GM12878 (cell line): ENCODE data around the gene PRPS2.

Source experiments
- ATF7 ChIP-seq: fragments of 450-650 bp; IDR thresholded peaks from 2 replicates; pipeline ENCODE4 v1.6.1; 2016; ENCODE audit warnings: low read depth, mild to moderate bottlenecking
- BACH1 ChIP-seq: fragments of 450-650 bp; IDR thresholded peaks from 2 replicates; pipeline ENCODE4 v1.6.1; 2017; ENCODE audit warnings: mild to moderate bottlenecking, borderline replicate concordance
- CTCF ChIP-seq, 3 experiments: IDR thresholded peaks in 2 of 3; conservative IDR thresholded peaks in 1 of 3; 2 replicates each; pipeline ENCODE4 v1.5.1; 2011; ENCODE audit warnings: low read depth in 3 of 3, low read length in 3 of 3, mild to moderate bottlenecking in 3 of 3, control low read depth in 2 of 3, moderate library complexity in 2 of 3, inconsistent platforms in 1 of 3, mixed read lengths in 1 of 3; ENCODE audit not compliant: control insufficient read depth in 2 of 3, insufficient read depth in 1 of 3; ENCODE audit errors: extremely low read depth in 1 of 3
- EP300 ChIP-seq, 2 experiments: fragments of 150-350 bp in 1 of 2; IDR thresholded peaks; 2 replicates each; pipeline ENCODE4 v1.6.1; 2011 to 2012; ENCODE audit warnings: low read depth in 2 of 2, low read length in 2 of 2, borderline replicate concordance in 1 of 2, improper control_type of control experiment in 1 of 2, inconsistent platforms in 1 of 2; ENCODE audit not compliant: control insufficient read depth in 1 of 2
- MAX ChIP-seq: IDR thresholded peaks from 2 replicates; pipeline ENCODE4 v1.6.1; 2012; ENCODE audit warnings: low read depth, low read length, improper control_type of control experiment
- POLR2A ChIP-seq: IDR thresholded peaks from 2 replicates; pipeline ENCODE4 v1.6.1; 2011; ENCODE audit warnings: low read depth, mild to moderate bottlenecking, low read length
- POLR2AphosphoS5 ChIP-seq: IDR thresholded peaks from 2 replicates; pipeline ENCODE4 v1.6.1; 2011; ENCODE audit warnings: mild to moderate bottlenecking, low read length, inconsistent platforms
- PRDM15 ChIP-seq: fragments of 450-650 bp; formaldehyde crosslinking; IDR thresholded peaks from 2 replicates; pipeline ENCODE4 v1.4.0; 2020; ENCODE audit warnings: mild to moderate bottlenecking, moderate library complexity
- RAD21 ChIP-seq: IDR thresholded peaks from 2 replicates; pipeline ENCODE4 v1.6.1; 2011; ENCODE audit warnings: mild to moderate bottlenecking, low read depth, low read length, moderate library complexity; ENCODE audit not compliant: insufficient read depth
- SMC3 ChIP-seq: IDR thresholded peaks from 2 replicates; pipeline ENCODE4 v1.6.1; 2011; ENCODE audit warnings: low read length, improper control_type of control experiment, borderline replicate concordance
- SUPT20H ChIP-seq: IDR thresholded peaks from 2 replicates; pipeline ENCODE4 v1.6.1; 2011; ENCODE audit warnings: low read depth, mild to moderate bottlenecking, low read length, moderate library complexity, borderline replicate concordance; ENCODE audit not compliant: control insufficient read depth
- TAF1 ChIP-seq: IDR thresholded peaks from 2 replicates; pipeline ENCODE4 v1.6.1; 2011; ENCODE audit warnings: mild to moderate bottlenecking, low read depth, low read length, borderline replicate concordance
- USF2 ChIP-seq: IDR thresholded peaks from 2 replicates; pipeline ENCODE4 v1.6.1; 2011; ENCODE audit warnings: low read depth, low read length, improper control_type of control experiment, borderline replicate concordance
- YY1 ChIP-seq: IDR thresholded peaks from 2 replicates; pipeline ENCODE4 v1.6.1; 2011; ENCODE audit warnings: low read depth, mild to moderate bottlenecking, low read length

GRCh38 chrX:12767856-12768255 is 23.4 kb upstream of the PRPS2 start:
- TF ChIP-seq POLR2A = no peak
- TF ChIP-seq EP300 (IDR thresholded peaks at IDR 0.05; ENCODE audit: borderline replicate concordance in 1 of 2, control insufficient read depth in 1 of 2, low read depth in 2 of 2, low read length in 2 of 2) = no peak
- no peak for TF ChIP-seq POLR2AphosphoS5
- no peak for TF ChIP-seq YY1
- no peak for TF ChIP-seq SUPT20H
- TF ChIP-seq BACH1 = no peak
- TF ChIP-seq SMC3 = no peak
- no peak for TF ChIP-seq MAX
- TF ChIP-seq USF2 = no peak
- no peak for TF ChIP-seq PRDM15 (CRISPR knock-in tag)
- no peak for TF ChIP-seq ATF7
- no peak for TF ChIP-seq CTCF (IDR thresholded peaks at IDR 0.05 in 2 of 3, conservative IDR thresholded peaks at IDR 0.05 in 1 of 3; ENCODE audit: control insufficient read depth in 2 of 3, extremely low read depth in 1 of 3, insufficient read depth in 1 of 3, low read depth in 3 of 3, low read length in 3 of 3)
- no peak for TF ChIP-seq RAD21
- no peak for TF ChIP-seq TAF1
